Fibroblast of the aortic adventitia (primary cell): ENCODE results near the gene CELF1. TPM values are rescaled to one million over a fixed set of nuclear protein-coding genes. Genes with fewer than 3 reads are reported as not detected.

Source experiments
- DNase-seq: peaks from one replicate; pipeline ENCODE4 v3.0.0-alpha.2; 2010; ENCODE audit warnings: low read depth
- H3K4me3 ChIP-seq: 2 replicates; pipeline ENCODE4 v1.5.1; 2011; ENCODE audit warnings: low read depth, mild to moderate bottlenecking, control low read depth, low read length, moderate library complexity
- CTCF ChIP-seq: IDR thresholded peaks from 2 replicates; pipeline ENCODE4 v1.5.1; 2011; ENCODE audit warnings: mild to moderate bottlenecking, low read length, control low read depth, inconsistent platforms; ENCODE audit not compliant: insufficient read depth
- total RNA-seq: library from RNA; depleted of rRNA; stranded (reverse); fragments of >200 nt; gene quantifications from 2 replicates; pipeline ENCODE4 v1.2.3, GENCODE V29; 2012; ENCODE audit warnings: low replicate concordance

The CELF1 gene
- total RNA-seq, 1 donor, result 103 TPM

- DNase-seq, result no peak
- no peak for TF ChIP-seq CTCF
- H3K4me3 ChIP-seq, result no peak overlapping the region
Observed at GRCh38 chr11:47592970-47593369, 40.0 kb upstream of the CELF1 start.

- TF ChIP-seq CTCF, result no peak
- DNase-seq, result no peak
- H3K4me3 ChIP-seq, result no peak overlapping the region
Observed at GRCh38 chr11:47592251-47592650, 39.3 kb upstream of the CELF1 start.

- no peak overlapping the region for H3K4me3 ChIP-seq
- no peak for DNase-seq
- TF ChIP-seq CTCF, result no peak
Observed at GRCh38 chr11:47591764-47592163, 38.8 kb upstream of the CELF1 start.

GRCh38 chr11:47589977-47590861 is 37.3 kb upstream of the CELF1 start:
- DNase-seq, result no peak
- no peak for TF ChIP-seq CTCF
- no peak overlapping the region for H3K4me3 ChIP-seq

GRCh38 chr11:47589584-47589976 is 36.6 kb upstream of the CELF1 start:
- DNase-seq, result no peak
- H3K4me3 ChIP-seq, result no peak overlapping the region
- no peak for TF ChIP-seq CTCF

GRCh38 chr11:47589118-47589517 is 36.2 kb upstream of the CELF1 start:
- no peak for DNase-seq
- TF ChIP-seq CTCF, result no peak
- no peak overlapping the region for H3K4me3 ChIP-seq
